GM19468 (cell line): ENCODE results near the gene KRT76.

Experiments used
- ATAC-seq: cut with Tn5 transposase; IDR thresholded peaks from one replicate; pipeline ENCODE4 v1.9.1; 2021; ENCODE audit warnings: mild to moderate bottlenecking, moderate library complexity, moderate number of reproducible peaks; ENCODE audit not compliant: unreplicated experiment; ENCODE audit errors: extremely low read depth

The KRT76 gene

GRCh38 chr12:52813885-52814709 lies 37.0 kb upstream of the KRT76 start, which contains the start of gene KRT4:
Gene KRT4 (minus strand): TSS chr12:52814116. CDS start chr12:52814058, 58 bp downstream.
- no peak for ATAC-seq

- no peak for ATAC-seq
These were observed 36.2 kb upstream of the KRT76 start for GRCh38 chr12:52813203-52813819.

GRCh38 chr12:52812749-52813148 lies 35.6 kb upstream of the KRT76 start:
- no peak for ATAC-seq

GRCh38 chr12:52812073-52812400 lies 34.9 kb upstream of the KRT76 start:
- ATAC-seq: no peak

- ATAC-seq: no peak
These were observed 34.3 kb upstream of the KRT76 start for GRCh38 chr12:52811191-52812072.

- ATAC-seq: no peak
These were observed 33.4 kb upstream of the KRT76 start for GRCh38 chr12:52810554-52810953.

GRCh38 chr12:52809166-52809565 lies 32.0 kb upstream of the KRT76 start:
- ATAC-seq: no peak

- ATAC-seq: no peak
These were observed 31.5 kb upstream of the KRT76 start for GRCh38 chr12:52808573-52809160.

- no peak for ATAC-seq
These were observed 30.7 kb upstream of the KRT76 start for GRCh38 chr12:52807544-52808470.

GRCh38 chr12:52806821-52807543 lies 29.8 kb upstream of the KRT76 start:
- ATAC-seq: no peak

GRCh38 chr12:52806169-52806811 lies 29.1 kb upstream of the KRT76 start:
- ATAC-seq: no peak

GRCh38 chr12:52805739-52806138 lies 28.6 kb upstream of the KRT76 start:
- ATAC-seq: no peak

- no peak for ATAC-seq
These were observed 27.9 kb upstream of the KRT76 start for GRCh38 chr12:52805000-52805399.

GRCh38 chr12:52802442-52802841 lies 25.3 kb upstream of the KRT76 start:
- no peak for ATAC-seq

- ATAC-seq: no peak
These were observed 24.6 kb upstream of the KRT76 start for GRCh38 chr12:52801773-52802172.

GRCh38 chr12:52800259-52800917 lies 23.2 kb upstream of the KRT76 start:
- ATAC-seq: no peak

- ATAC-seq: no peak
These were observed 22.5 kb upstream of the KRT76 start for GRCh38 chr12:52799505-52800211.
